ENCODE measurements around the gene SS18L1.
"Not testable (repeated sequence)": the region's sequence is repeated elsewhere in the genome, so short reads cannot be mapped to it uniquely, and the experiment has no call there.

The SS18L1 gene

DNA sequence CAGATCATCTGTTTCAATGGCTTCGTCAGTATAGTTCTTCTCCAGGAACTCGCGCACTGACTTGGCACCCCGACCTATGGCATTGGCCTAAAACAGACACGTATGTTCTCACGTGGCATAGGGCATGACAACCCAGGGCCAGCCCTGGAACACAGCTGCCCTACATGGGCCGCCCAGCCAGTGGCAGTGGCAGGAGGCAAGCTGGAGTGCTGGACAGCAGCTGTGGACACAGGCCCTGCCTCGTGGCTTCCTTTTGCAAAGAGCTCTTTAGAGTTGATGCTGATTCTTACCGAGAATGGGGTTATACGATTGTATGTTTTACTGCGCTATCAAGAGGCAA lies 5.4 kb upstream of the SS18L1 start:
- DNase-seq, result no peak

DNA sequence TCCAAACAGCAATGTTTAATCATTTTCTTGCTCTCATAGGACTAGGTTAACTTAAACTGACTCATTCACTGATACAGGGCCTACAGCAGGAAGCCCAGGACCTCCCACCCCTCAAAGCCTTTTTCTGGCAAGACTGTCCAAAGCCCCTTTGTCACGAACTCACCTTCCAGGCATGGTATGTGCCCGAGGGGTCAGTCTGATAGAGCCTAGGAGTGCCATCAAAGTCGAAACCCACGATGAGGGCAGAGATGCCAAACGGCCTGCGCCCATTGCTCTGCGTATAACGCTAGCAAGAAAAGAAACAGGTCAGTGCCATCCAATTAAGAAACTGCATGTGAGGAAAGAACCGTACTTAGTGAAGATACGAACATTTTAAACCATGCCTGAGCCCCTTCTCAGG lies 4.7 kb upstream of the SS18L1 start:
- no peak for DNase-seq

- DNase-seq, result no peak
Measured at GRCh38 chr20:62139636-62140035, 3.9 kb upstream of the SS18L1 start.

DNA sequence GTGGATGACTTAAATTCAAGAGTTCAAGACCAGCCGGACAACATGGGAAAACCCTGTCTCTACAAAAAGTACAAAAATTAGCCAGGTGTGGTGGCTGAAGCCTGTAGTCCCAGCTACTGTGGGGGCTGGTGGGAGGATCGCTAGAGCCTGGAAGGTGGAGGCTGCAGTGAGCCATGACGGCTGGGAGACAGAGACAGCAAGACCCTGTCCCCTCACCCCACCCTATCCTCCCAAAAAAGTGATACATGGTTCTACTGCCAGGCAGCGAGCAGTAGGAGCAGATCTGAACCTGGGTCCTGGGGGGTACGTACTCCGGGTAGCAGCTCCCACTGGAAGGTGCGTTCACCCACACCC lies 2.5 kb upstream of the SS18L1 start:
- DNase-seq, result no peak

DNA sequence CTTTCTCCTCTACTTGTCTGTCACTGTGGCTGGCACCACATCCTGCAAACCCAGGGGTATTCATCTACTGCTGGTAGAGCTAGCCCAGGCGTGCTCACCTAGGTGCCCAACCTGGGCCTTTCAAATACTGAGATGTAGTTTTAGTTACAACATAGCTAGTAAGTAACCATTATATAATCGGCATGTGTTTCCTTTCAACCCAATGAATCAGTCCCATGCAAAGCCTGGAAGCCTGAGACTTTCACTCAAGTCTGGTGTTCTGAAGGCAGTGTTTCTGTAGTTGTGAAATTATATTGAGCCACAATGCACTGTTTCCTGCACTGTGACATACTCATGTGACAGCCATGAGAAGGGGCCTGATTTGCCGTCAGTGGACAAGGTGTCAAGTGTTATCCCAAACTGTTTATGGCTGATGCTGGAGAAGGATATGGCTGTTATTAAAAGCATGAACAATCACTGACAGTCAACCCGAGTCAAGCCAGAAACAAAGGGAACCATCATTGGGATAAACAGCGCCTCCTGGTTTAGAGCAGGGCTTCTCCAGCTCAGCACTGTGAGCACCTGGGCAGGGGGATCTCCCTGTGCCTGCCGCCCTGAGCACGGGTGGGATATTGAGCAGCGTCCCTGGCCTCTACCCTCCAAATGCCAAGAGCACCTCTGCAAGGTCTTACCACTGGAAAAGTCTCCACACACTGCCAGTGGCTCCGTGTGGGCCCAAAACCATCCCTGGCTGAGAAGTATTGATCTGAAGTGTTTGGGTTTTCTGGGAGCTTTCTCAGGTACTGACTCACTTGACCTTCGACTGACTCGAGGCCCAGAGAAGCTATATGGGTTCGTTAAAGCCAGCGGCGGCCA lies 1.9 kb upstream of the SS18L1 start:
- DNase-seq, result peak; percentile 53

DNA sequence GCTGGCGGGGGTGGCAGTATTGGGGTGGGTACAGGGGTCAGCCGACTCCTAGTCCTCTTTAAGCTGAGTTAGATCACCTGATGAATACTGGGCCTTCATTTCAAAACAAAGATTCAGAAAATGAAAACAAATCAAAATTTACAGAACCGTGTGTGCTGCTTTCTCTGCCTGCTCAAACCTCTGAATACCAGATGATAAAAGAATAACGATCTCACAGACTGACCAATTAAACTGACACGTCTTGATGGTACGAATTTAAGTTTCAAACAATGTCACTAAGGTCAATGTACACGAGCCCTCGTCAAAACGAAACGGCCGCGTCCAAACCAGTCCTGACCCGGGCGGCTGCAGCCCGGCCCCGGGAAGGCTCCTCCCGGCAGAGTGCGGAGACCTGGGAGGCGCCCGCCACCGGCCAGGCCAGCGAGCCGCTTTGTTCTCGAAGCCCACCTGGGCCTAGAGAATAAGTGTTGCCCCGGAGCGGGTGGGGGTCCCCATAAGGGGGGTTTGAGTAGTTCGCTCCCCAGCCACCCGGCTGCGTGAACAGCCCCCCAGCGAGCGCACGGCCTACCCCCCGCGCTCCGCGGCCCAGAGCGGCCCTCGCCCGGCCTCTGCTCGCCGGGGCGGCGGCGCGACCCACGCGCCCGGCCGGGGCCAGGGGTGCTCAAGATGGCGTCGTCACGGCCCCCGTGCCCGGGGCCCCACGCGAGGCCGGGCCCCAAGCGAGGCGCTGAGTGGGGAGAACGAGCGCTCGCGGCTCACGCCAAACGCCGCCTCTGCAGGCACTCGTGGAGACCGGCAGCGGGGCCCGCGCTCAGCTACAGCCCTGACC lies 1.1 kb upstream of the SS18L1 start:
- peak; percentile 41 for DNase-seq

- DNase-seq, result peak; percentile 78
Measured at GRCh38 chr20:62143957-62144825, 622 bp downstream of the SS18L1 start.

DNA sequence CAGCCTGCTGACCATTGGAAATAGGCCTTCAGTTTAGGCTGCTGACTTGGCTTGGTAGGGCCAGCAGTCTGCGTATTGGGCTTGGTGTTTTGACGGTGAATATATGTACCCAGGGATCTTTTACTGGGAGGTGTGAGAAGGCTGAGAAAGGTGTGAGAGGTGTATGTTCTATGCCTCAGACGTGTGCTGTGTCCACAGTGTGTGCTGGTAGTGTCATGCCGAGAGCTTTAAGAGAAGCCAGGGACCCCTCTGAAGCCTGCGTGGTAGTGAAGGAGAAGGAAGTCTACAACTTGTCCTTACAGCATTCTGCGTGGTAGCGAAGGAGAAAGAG lies 2.1 kb downstream of the SS18L1 start:
- DNase-seq, result no peak

- DNase-seq, result no peak
Measured at GRCh38 chr20:62146019-62146755, 2.6 kb downstream of the SS18L1 start.

GRCh38 chr20:62147125-62147524 lies 3.6 kb downstream of the SS18L1 start:
- DNase-seq, result no peak

- DNase-seq, result no peak
Measured at GRCh38 chr20:62147528-62147927, 4.0 kb downstream of the SS18L1 start.

GRCh38 chr20:62148383-62148782 lies 4.8 kb downstream of the SS18L1 start:
- not testable (repeated sequence) for DNase-seq

- no peak for DNase-seq
Measured at GRCh38 chr20:62148908-62149314, 5.3 kb downstream of the SS18L1 start.

- no peak for DNase-seq
Measured at GRCh38 chr20:62149532-62150309, 6.2 kb downstream of the SS18L1 start.

DNA sequence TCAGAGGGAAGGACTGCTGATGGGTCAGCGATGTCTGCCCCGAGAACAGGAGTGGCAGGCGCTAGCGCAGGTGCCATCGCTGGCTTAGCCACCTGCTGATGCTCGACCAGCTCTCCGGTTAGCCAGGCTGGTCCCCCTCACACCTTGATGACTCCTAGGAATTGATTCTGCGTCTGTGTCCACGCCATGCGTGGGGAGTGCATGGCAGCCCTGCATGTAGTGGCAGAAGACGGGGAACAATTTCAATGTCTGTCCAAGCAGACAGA lies 6.7 kb downstream of the SS18L1 start:
- no peak for DNase-seq

DNA sequence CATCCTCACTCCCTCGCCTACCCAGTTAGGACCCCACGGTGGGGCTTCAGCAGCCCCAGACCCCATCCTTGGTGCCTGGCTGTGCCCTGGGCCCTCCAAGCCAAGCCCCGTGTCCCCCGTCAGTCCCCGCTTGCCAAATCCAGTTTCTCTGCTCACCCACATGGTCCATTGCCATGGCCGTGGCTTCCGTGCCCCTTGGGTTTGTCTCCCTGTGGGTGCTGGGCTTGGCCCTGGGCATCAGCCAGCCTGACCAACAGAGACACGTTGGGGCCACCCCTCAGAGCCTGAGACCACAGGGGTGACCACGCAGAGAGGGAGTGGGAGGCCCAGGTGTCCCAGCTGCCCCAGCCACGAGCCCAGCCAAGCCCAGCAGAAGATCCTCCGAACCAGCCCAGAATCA lies 7.7 kb downstream of the SS18L1 start:
- no peak for DNase-seq

DNA sequence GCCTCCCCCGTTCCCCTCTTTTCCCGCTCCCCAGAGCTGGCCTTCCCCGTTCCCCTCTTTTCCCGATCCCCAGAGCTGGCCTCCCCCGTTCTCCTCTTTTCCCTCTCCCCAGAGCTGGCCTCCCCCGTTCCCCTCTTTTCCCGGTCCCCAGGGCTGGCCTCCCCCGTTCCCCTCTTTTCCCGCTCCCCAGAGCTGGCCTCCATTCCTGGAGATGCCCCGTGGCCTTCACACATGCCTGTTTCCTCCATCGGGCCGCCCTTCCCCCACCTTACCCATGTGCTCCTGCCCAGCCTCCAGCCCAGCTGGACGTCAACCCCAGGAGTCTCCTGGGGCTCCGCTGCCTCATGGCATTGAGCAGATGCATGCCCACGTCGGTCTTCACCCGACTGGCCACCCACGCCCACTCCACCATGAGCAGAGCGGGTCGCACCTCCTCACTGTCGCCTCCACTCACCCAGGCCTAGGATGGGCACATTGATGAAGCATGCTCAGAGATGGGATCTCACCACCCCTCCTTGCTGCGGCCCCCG lies 8.3 kb downstream of the SS18L1 start:
- DNase-seq, result no peak

DNA sequence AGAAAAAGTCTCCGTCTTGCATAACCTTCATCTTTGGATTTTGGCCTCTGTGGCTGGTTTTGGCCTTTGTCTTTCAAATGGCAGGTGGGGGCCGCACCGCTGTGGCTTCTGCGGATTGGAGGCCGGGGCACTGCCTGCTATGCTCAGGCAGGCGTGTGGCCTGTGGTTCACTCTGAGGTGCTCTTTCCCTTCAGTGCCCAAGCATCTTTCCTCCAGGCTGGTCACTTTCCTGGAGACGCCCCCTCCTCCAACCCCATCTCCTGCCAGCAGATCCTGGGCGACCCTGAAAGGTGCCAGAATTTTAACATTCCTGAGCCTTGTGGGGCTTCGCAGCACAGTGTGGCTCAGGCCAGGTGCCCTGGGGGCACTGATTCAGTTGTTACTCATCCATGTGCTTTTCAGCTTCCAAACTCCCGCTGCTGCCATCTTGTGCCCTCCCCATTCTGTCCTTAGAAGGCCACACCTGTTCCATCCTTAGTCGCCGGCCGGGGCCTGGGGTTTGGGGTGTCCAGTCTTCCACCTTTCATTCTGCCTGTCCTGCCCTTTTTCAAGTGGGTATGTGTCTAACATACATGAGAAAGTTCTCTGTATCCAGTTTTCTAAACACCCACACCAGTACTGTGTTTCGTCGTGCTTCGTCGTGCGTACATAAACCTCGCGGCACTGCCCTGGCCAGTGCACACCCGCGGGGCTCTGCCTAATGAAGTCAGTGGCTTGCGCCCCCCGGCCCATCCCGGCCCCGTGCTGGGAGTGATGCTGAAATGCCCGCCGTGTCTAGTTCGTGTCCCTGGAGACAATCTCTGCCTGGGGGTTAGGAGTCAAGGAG lies 12.1 kb downstream of the SS18L1 start:
- no peak for DNase-seq

DNA sequence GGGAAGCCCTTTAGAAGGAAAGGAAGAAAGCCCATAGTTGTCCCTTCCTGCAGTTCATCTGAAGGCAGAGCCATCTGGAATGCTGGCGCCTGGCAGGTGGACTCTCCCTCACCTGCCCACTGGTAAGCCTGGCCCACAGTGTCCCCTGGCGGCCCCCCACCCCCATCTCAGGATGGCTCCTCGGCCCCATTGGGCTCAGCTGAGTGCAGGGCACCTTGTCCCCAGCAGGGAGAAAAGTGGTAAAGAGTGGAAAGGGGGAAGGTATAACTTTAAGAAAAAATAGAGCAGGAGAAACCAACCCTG lies 12.6 kb downstream of the SS18L1 start:
- DNase-seq, result no peak

DNA sequence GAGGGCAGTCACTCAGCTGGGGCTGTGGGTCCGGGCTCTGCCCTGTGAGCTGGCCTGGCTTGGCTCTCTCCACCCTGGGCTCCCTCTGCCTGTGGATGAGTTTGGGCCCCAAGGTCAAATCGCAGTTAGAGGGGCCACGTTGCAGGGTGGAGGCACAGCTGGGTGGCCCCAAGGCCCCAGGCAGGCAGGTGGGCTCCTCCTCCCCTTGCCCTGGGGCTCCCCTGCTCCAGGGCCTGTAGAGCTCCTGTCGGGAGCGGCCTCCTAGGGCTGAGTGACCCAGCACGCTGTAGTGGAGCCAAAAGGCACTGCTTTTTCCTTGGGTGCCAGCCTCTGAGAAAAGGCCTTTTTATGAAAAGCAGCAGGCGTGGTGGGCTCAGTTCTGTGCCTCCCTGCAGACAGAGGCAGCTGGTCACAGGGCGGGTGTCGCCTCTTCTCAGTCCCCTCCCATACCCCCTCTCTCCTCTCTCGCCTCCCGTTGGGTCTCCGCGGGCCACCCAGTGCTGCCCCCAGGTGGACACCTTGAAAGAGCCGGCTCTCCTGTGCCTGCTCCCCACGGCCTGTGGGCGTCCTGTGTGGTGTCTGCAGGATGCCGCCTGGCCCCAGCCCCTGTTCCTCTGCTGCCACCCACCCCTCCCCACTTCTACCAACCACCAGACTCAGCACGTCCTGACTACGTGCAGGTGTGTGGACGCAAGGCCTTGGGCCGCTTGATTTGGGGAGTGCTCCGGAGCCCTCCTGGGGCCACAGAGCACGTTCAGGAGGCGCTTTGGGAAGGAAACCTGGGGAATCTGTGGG lies 13.2 kb downstream of the SS18L1 start:
- DNase-seq, result peak; percentile 86
